Stomach (tissue), 4 donors: Measurements from ENCODE around the gene LPCAT4.

Source experiments
- EP300 ChIP-seq: sonication (generic); formaldehyde crosslinking; IDR thresholded peaks from one replicate; pipeline ENCODE4 v1.6.1; 2017; ENCODE audit warnings: antibody characterized with exemption
- POLR2A ChIP-seq, 4 donors: fragments of 450-650 bp; IDR thresholded peaks; one replicate each; pipeline ENCODE4 v1.6.1; 2016; ENCODE audit warnings: antibody characterized with exemption in 4 of 4, control low read depth in 2 of 4, mild to moderate bottlenecking in 1 of 4, moderate library complexity in 1 of 4
- POLR2AphosphoS5 ChIP-seq, 3 donors: sonication (generic); formaldehyde crosslinking; IDR thresholded peaks; one replicate each; pipeline ENCODE4 v1.6.1; 2016; ENCODE audit warnings: antibody characterized with exemption in 3 of 3
- TF ChIP-seq, protein P1 (sequence below), 7 experiments: fragments of 450-650 bp in 4 of 7; fragments of 200-600 bp in 3 of 7; sonication (generic) in 3 of 7; IDR thresholded peaks; one replicate each; pipeline ENCODE4 v1.5.1; 2016 to 2019; ENCODE audit warnings: antibody characterized with exemption in 7 of 7, control low read depth in 2 of 7, mild to moderate bottlenecking in 1 of 7

DNA sequence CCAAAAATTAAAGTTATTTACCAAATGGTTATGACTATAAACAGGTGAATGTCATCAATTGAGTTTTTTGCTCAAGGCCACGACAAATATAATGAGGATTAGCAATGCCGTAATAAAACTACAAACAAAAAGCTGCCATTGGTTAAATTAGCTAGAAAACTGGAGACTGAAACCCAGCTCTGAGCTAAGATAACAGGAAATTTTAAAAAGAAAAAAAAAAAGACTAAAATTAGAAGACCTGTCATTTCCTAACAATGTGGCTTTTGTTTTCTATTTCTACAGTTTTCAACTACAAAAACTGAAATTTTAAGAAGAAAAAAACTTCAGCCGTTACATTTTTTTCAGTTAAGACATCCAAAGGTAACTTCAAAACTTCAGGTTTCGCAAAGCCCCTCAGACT is 39.1 kb downstream of the LPCAT4 start:
- TF ChIP-seq, protein P1, sequence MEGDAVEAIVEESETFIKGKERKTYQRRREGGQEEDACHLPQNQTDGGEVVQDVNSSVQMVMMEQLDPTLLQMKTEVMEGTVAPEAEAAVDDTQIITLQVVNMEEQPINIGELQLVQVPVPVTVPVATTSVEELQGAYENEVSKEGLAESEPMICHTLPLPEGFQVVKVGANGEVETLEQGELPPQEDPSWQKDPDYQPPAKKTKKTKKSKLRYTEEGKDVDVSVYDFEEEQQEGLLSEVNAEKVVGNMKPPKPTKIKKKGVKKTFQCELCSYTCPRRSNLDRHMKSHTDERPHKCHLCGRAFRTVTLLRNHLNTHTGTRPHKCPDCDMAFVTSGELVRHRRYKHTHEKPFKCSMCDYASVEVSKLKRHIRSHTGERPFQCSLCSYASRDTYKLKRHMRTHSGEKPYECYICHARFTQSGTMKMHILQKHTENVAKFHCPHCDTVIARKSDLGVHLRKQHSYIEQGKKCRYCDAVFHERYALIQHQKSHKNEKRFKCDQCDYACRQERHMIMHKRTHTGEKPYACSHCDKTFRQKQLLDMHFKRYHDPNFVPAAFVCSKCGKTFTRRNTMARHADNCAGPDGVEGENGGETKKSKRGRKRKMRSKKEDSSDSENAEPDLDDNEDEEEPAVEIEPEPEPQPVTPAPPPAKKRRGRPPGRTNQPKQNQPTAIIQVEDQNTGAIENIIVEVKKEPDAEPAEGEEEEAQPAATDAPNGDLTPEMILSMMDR (IDR thresholded peaks at IDR 0.05): no peak
- TF ChIP-seq EP300 (no peak), POLR2AphosphoS5 (IDR thresholded peaks at IDR 0.05) (no peak), POLR2A (IDR thresholded peaks at IDR 0.05) (no peak)
